ENCODE results near the gene CDH5.
"Not testable (repeated sequence)": the region's sequence is repeated elsewhere in the genome, so short reads cannot be mapped to it uniquely, and the experiment has no call there.

The CDH5 gene

GRCh38 chr16:66324815-66325515 is 41.5 kb upstream of the CDH5 start:
- Histone ChIP-seq H3K9me3 (ENCODE audit: severe bottlenecking) (no peaks in the 10 kb centered on the region), H3K27ac (ENCODE audit: poor library complexity, severe bottlenecking) (no peak overlapping the region), H3K27me3 (ENCODE audit: insufficient read depth, poor library complexity, severe bottlenecking) (no peaks in the 10 kb centered on the region), H3K4me1 (ENCODE audit: insufficient read depth, poor library complexity, severe bottlenecking) (no peaks in the 10 kb centered on the region), H3K36me3 (ENCODE audit: low read depth) (no peaks in the 10 kb centered on the region), H3K4me3 (ENCODE audit: severe bottlenecking) (no peak overlapping the region)
- TF ChIP-seq CTCF (IDR thresholded peaks at IDR 0.05; ENCODE audit: poor library complexity, severe bottlenecking) = peak; percentile 51
- ATAC-seq (ENCODE audit: low read depth) = peak; percentile 79
- no peak for DNase-seq (ENCODE audit: low spot score)

GRCh38 chr16:66325717-66326376 is 40.6 kb upstream of the CDH5 start:
- Histone ChIP-seq H3K9me3 (ENCODE audit: severe bottlenecking) (no peaks in the 10 kb centered on the region), H3K36me3 (ENCODE audit: low read depth) (no peaks in the 10 kb centered on the region), H3K27ac (ENCODE audit: poor library complexity, severe bottlenecking) (no peak overlapping the region), H3K4me3 (ENCODE audit: severe bottlenecking) (no peak overlapping the region), H3K4me1 (ENCODE audit: insufficient read depth, poor library complexity, severe bottlenecking) (no peaks in the 10 kb centered on the region), H3K27me3 (ENCODE audit: insufficient read depth, poor library complexity, severe bottlenecking) (no peaks in the 10 kb centered on the region)
- no peak for TF ChIP-seq CTCF (IDR thresholded peaks at IDR 0.05; ENCODE audit: poor library complexity, severe bottlenecking)
- DNase-seq (ENCODE audit: low spot score) = no peak
- no peak for ATAC-seq (ENCODE audit: low read depth)

GRCh38 chr16:66326991-66327513 is 39.4 kb upstream of the CDH5 start:
- DNase-seq (ENCODE audit: low spot score) = no peak

GRCh38 chr16:66328282-66328681 is 38.2 kb upstream of the CDH5 start:
- H3K9me3 ChIP-seq (ENCODE audit: severe bottlenecking) = no peaks in the 10 kb centered on the region
- H3K4me1 ChIP-seq (ENCODE audit: insufficient read depth, poor library complexity, severe bottlenecking) = no peaks in the 10 kb centered on the region
- DNase-seq (ENCODE audit: low spot score) (no peak), ATAC-seq (ENCODE audit: low read depth) (no peak)
- TF ChIP-seq CTCF (IDR thresholded peaks at IDR 0.05; ENCODE audit: poor library complexity, severe bottlenecking) = no peak
- no peak overlapping the region for H3K27ac ChIP-seq (ENCODE audit: poor library complexity, severe bottlenecking)
- H3K36me3 ChIP-seq (ENCODE audit: low read depth) = no peaks in the 10 kb centered on the region
- H3K27me3 ChIP-seq (ENCODE audit: insufficient read depth, poor library complexity, severe bottlenecking) = no peaks in the 10 kb centered on the region
- no peak overlapping the region for H3K4me3 ChIP-seq (ENCODE audit: severe bottlenecking)

More at GRCh38 chr16:66326991-66327513, 39.4 kb upstream of the CDH5 start:
- Histone ChIP-seq H3K27me3 (ENCODE audit: insufficient read depth, poor library complexity, severe bottlenecking) (no peaks in the 10 kb centered on the region), H3K4me1 (ENCODE audit: insufficient read depth, poor library complexity, severe bottlenecking) (no peaks in the 10 kb centered on the region), H3K27ac (ENCODE audit: poor library complexity, severe bottlenecking) (no peak overlapping the region), H3K36me3 (ENCODE audit: low read depth) (no peaks in the 10 kb centered on the region), H3K4me3 (ENCODE audit: severe bottlenecking) (no peak overlapping the region), H3K9me3 (ENCODE audit: severe bottlenecking) (no peaks in the 10 kb centered on the region)
- no peak for ATAC-seq (ENCODE audit: low read depth)
- TF ChIP-seq CTCF (IDR thresholded peaks at IDR 0.05; ENCODE audit: poor library complexity, severe bottlenecking) = no peak

- not testable (repeated sequence) for H3K4me1 ChIP-seq (ENCODE audit: insufficient read depth, poor library complexity, severe bottlenecking); H3K4me3 ChIP-seq (ENCODE audit: severe bottlenecking); H3K27me3 ChIP-seq (ENCODE audit: insufficient read depth, poor library complexity, severe bottlenecking); H3K9me3 ChIP-seq (ENCODE audit: severe bottlenecking); DNase-seq (ENCODE audit: low spot score); H3K36me3 ChIP-seq (ENCODE audit: low read depth); ATAC-seq (ENCODE audit: low read depth); H3K27ac ChIP-seq (ENCODE audit: poor library complexity, severe bottlenecking)
Observed at GRCh38 chr16:66331464-66331863, 35.0 kb upstream of the CDH5 start.
